ENCODE measurements around the gene LRP1-AS.

The LRP1-AS gene

GRCh38 chr12:57116580-57117281 lies 30.7 kb downstream of the LRP1-AS start:
- no peak for DNase-seq

GRCh38 chr12:57112492-57113294 lies 34.7 kb downstream of the LRP1-AS start:
- no peak for DNase-seq

- DNase-seq, result no peak
Measured at GRCh38 chr12:57111031-57111734, 36.2 kb downstream of the LRP1-AS start, which contains the start of gene STAT6. STAT6 (minus strand) TSS chr12:57111362; CDS start chr12:57108278, 3,084 bp downstream.

GRCh38 chr12:57110104-57111030 lies 37.1 kb downstream of the LRP1-AS start:
- no peak for DNase-seq

- no peak for DNase-seq
Measured at GRCh38 chr12:57109207-57110103, 38.0 kb downstream of the LRP1-AS start.

- no peak for DNase-seq
Measured at GRCh38 chr12:57107456-57108155, 39.8 kb downstream of the LRP1-AS start.

GRCh38 chr12:57106021-57106708 lies 41.3 kb downstream of the LRP1-AS start:
- DNase-seq, result no peak

GRCh38 chr12:57105011-57105753 lies 42.2 kb downstream of the LRP1-AS start:
- no peak for DNase-seq

- no peak for DNase-seq
Measured at GRCh38 chr12:57104292-57104910, 43.0 kb downstream of the LRP1-AS start.

- DNase-seq, result no peak
Measured at GRCh38 chr12:57103856-57104255, 43.6 kb downstream of the LRP1-AS start.

- DNase-seq, result no peak
Measured at GRCh38 chr12:57101892-57102695, 45.3 kb downstream of the LRP1-AS start.

GRCh38 chr12:57099766-57100165 lies 47.7 kb downstream of the LRP1-AS start:
- no peak for DNase-seq

GRCh38 chr12:57099047-57099714 lies 48.2 kb downstream of the LRP1-AS start:
- DNase-seq, result no peak

- no peak for DNase-seq
Measured at GRCh38 chr12:57098546-57098945, 48.9 kb downstream of the LRP1-AS start.

GRCh38 chr12:57097554-57097835 lies 49.9 kb downstream of the LRP1-AS start:
- no peak for DNase-seq

- DNase-seq, result no peak
Measured at GRCh38 chr12:57096748-57097553, 50.5 kb downstream of the LRP1-AS start.

- DNase-seq, result no peak
Measured at GRCh38 chr12:57096099-57096572, 51.3 kb downstream of the LRP1-AS start.

All from NCI-H1930 (cell line).